K562 (cell line): Measurements from ENCODE around the gene SIGLEC6. TPM values are rescaled to one million over a fixed set of nuclear protein-coding genes. Genes with fewer than 3 reads are reported as not detected.
"Not testable (repeated sequence)": the region's sequence is repeated elsewhere in the genome, so short reads cannot be mapped to it uniquely, and the experiment has no call there.

Experiments used
- ATAC-seq: fragments of 200-7000 bp; cut with Tn5 transposase; 3 replicates; pipeline ENCODE4 v1.9.1; 2020; ENCODE audit warnings: moderate library complexity
- BruUV-seq: library from RNA; stranded (reverse); fragments of 400-500 nt; replicated peaks from 2 replicates; lab custom pipeline; 2021; lab: Mats Ljungman, UMichigan
- CTCF ChIA-PET: fragments of 300-600 bp; formaldehyde crosslinking; extraction: SDS; loops from one replicate; lab custom pipeline; 2021; ENCODE audit warnings: low intra/inter-chr PET ratio; lab: Yijun Ruan, JAX
- POLR2A ChIA-PET: fragments of 300-600, 350-650 bp; sonication (Branson Sonifier 250); formaldehyde crosslinking; extraction: SDS; loops from one replicate; lab custom pipeline; 2021; ENCODE audit warnings: antibody characterized with exemption, inconsistent platforms; lab: Yijun Ruan, JAX
- DNase-seq, 4 experiments: peaks; one replicate each; pipeline versions ENCODE4 v3.0.0 to v3.0.0-alpha.2; 2011 to 2018; ENCODE audit warnings: low spot score in 3 of 4, mixed read lengths in 3 of 4; ENCODE audit errors: extremely low read depth in 1 of 4
- FAIRE-seq: peaks from 2 replicates; lab custom pipeline; 2011; peaks lifted over from hg19 to GRCh38; lab: Jason Lieb, UNC
- H2AFZ ChIP-seq: 2 replicates; pipeline ENCODE4 v1.6.0; 2011; ENCODE audit warnings: low read depth, low read length, control low read depth, inconsistent platforms
- H3K27ac ChIP-seq: fragments of 200-600 bp; 3 replicates; pipeline ENCODE4 v1.8.0; 2011; ENCODE audit warnings: low read depth, mild to moderate bottlenecking, control low read depth, inconsistent platforms, low read length, moderate library complexity, mixed read lengths; ENCODE audit errors: extremely low read depth
- H3K27me3 ChIP-seq, 2 experiments: fragments of 300-600 bp in 1 of 2; 2 replicates in 1 of 2; 3 replicates in 1 of 2; pipeline versions ENCODE4 v1.6.0 to v1.8.0; 2011; ENCODE audit warnings: inconsistent platforms in 2 of 2, low read length in 2 of 2, mild to moderate bottlenecking in 1 of 2, mixed read lengths in 1 of 2, moderate library complexity in 1 of 2; ENCODE audit not compliant: control insufficient read depth in 2 of 2, insufficient read depth in 2 of 2
- H3K36me3 ChIP-seq: fragments of 300-600 bp; 3 replicates; pipeline ENCODE4 v1.8.0; 2011; ENCODE audit warnings: mild to moderate bottlenecking, low read length, inconsistent platforms; ENCODE audit not compliant: control insufficient read depth, insufficient read depth
- H3K4me1 ChIP-seq, 2 experiments: fragments of 200-600 bp in 1 of 2; replicated peaks in 1 of 2; 2 replicates in 1 of 2; 3 replicates in 1 of 2; pipeline versions ENCODE4 v1.5.1 to v1.8.0; 2011; ENCODE audit warnings: inconsistent platforms in 2 of 2, low read length in 2 of 2, mild to moderate bottlenecking in 1 of 2, mixed read lengths in 1 of 2, moderate library complexity in 1 of 2; ENCODE audit not compliant: control insufficient read depth in 2 of 2, insufficient read depth in 2 of 2
- H3K4me2 ChIP-seq: 2 replicates; pipeline ENCODE4 v1.6.1; 2011; ENCODE audit warnings: low read length, control low read depth, inconsistent platforms, mixed read lengths; ENCODE audit not compliant: insufficient read depth
- H3K4me3 ChIP-seq: fragments of 200-600 bp; sonication (generic), shearing (Covaris generic); 2 replicates; pipeline ENCODE4 v1.5.1; 2016; ENCODE audit warnings: control low read depth, inconsistent platforms
- H3K79me2 ChIP-seq: fragments of 200-600 bp; 3 replicates; pipeline ENCODE4 v1.8.0; 2011; ENCODE audit warnings: low read length, inconsistent platforms; ENCODE audit not compliant: control insufficient read depth, insufficient read depth
- H3K9ac ChIP-seq, 2 experiments: 2 replicates each; pipeline versions ENCODE4 v1.6.0 to v1.6.1; 2011; ENCODE audit warnings: low read depth in 2 of 2, low read length in 2 of 2, control low read depth in 1 of 2, inconsistent platforms in 1 of 2, mild to moderate bottlenecking in 1 of 2, mixed read lengths in 1 of 2; ENCODE audit not compliant: insufficient read depth in 1 of 2
- H3K9me1 ChIP-seq: one replicate; pipeline ENCODE4 v1.6.0; 2011; ENCODE audit warnings: inconsistent platforms, mild to moderate bottlenecking, low read length, moderate library complexity; ENCODE audit not compliant: control insufficient read depth, insufficient read depth
- H3K9me3 ChIP-seq: replicated peaks from 2 replicates; pipeline ENCODE4 v1.5.1; 2011; ENCODE audit warnings: low read depth, low read length, inconsistent platforms; ENCODE audit not compliant: control insufficient read depth, insufficient read depth
- H4K20me1 ChIP-seq: replicated peaks from 2 replicates; pipeline ENCODE4 v1.6.1; 2011; ENCODE audit warnings: low read length, inconsistent platforms, mixed read lengths; ENCODE audit not compliant: control insufficient read depth, insufficient read depth
- C11orf30 ChIP-seq: fragments of 450-650 bp; IDR thresholded peaks from 2 replicates; pipeline ENCODE4 v1.6.1; 2016; ENCODE audit warnings: low read depth, mild to moderate bottlenecking
- CBFA2T2 ChIP-seq: fragments of 450-650 bp; conservative IDR thresholded peaks from 2 replicates; pipeline ENCODE4 v1.6.1; 2017; ENCODE audit warnings: mild to moderate bottlenecking
- CBX5 ChIP-seq: IDR thresholded peaks from 2 replicates; pipeline ENCODE4 v1.6.1; 2014; ENCODE audit warnings: low read depth, borderline replicate concordance
- CSDE1 ChIP-seq, 2 experiments: fragments of 450-650 bp; IDR thresholded peaks; 2 replicates each; pipeline ENCODE4 v1.6.1; 2016; ENCODE audit warnings: mild to moderate bottlenecking in 1 of 2
- GABPB1 ChIP-seq: sonication (generic); formaldehyde crosslinking; IDR thresholded peaks from 2 replicates; pipeline ENCODE4 v1.8.0; 2022; ENCODE audit warnings: mild to moderate bottlenecking, missing genetic modification reagents
- MEIS2 ChIP-seq: fragments of 450-650 bp; IDR thresholded peaks from 2 replicates; pipeline ENCODE4 v1.6.1; 2014; ENCODE audit warnings: mild to moderate bottlenecking; ENCODE audit not compliant: partially characterized antibody
- RAD51 ChIP-seq: fragments of 450-650 bp; IDR thresholded peaks from 2 replicates; pipeline ENCODE4 v1.7.1; 2016; ENCODE audit warnings: low read depth, mild to moderate bottlenecking, borderline replicate concordance
- SAP30 ChIP-seq: fragments of 200-600 bp; sonication (generic); IDR thresholded peaks from 2 replicates; pipeline ENCODE4 v1.6.1; 2012; ENCODE audit warnings: borderline replicate concordance, low read depth, mild to moderate bottlenecking, moderate library complexity, low read length, control low read depth, inconsistent platforms; ENCODE audit not compliant: insufficient read depth, poor library complexity, severe bottlenecking
- SRSF7 ChIP-seq: fragments of 200-400 bp; formaldehyde crosslinking; optimal IDR thresholded peaks from 2 replicates; pipeline ENCODE3; 2017; ENCODE audit warnings: mild to moderate bottlenecking, low read depth, low read length
- ZNF133 ChIP-seq: fragments of 250-450 bp; sonication (Bioruptor Pico); IDR thresholded peaks from 2 replicates; pipeline ENCODE4 v1.4.0; 2020; ENCODE audit warnings: mild to moderate bottlenecking
- ZNF224 ChIP-seq: sonication (generic); formaldehyde crosslinking; IDR thresholded peaks from 2 replicates; pipeline ENCODE4 v1.8.0; 2022; ENCODE audit warnings: mild to moderate bottlenecking, missing genetic modification reagents
- ZNF780A ChIP-seq: fragments of 250-450 bp; sonication (Bioruptor Pico); IDR thresholded peaks from 2 replicates; pipeline ENCODE4 v1.5.0; 2021; ENCODE audit warnings: mild to moderate bottlenecking
- ZNF785 ChIP-seq: fragments of 250-450 bp; sonication (Bioruptor Pico); IDR thresholded peaks from 2 replicates; pipeline ENCODE4 v1.4.0; 2020; ENCODE audit warnings: mild to moderate bottlenecking
- WGBS: fragments of 100-300 bp; shearing (Covaris generic); methylation state at CpG from one replicate; pipeline ENCODE4 v1.1.6; 2016; ENCODE audit warnings: low coverage, mixed read lengths; ENCODE audit not compliant: insufficient coverage; ENCODE audit errors: missing lambda C conversion rate; 5-methylcytosine and 5-hydroxymethylcytosine counted together
- in situ Hi-C: fragments of 300-500 bp; cut with MboI; formaldehyde crosslinking; loops from 4 replicates; pipeline ENCODE4 v1.15.0; 2018; ENCODE audit warnings: inconsistent platforms, mixed read lengths
- intact Hi-C: fragments of 100-400 bp; cut with micrococcal nuclease; formaldehyde crosslinking; loops from 2 replicates; pipeline ENCODE4 v1.14.2; 2022
- polyA plus RNA-seq, 8 experiments: library from polyadenylated mRNA; depleted of rRNA in 4 of 8; stranded (reverse) in 5 of 8; unstranded in 3 of 8; fragments of >200 nt; fragmentation: Nextera tagmentation in 2 of 8; fragmentation: Illumina TruSeq in 1 of 8; extraction: Ambion mirVana in 2 of 8; extraction: Trizol in 1 of 8; gene quantifications; 2 replicates each; pipeline versions ENCODE4 v1.2.1 to v1.2.3, GENCODE V29; 2011 to 2014; ENCODE audit warnings: inconsistent platforms in 1 of 8, missing spikeins in 1 of 8
- total RNA-seq, 7 experiments: library from RNA; depleted of rRNA in 6 of 7; stranded (reverse); fragments of >200 nt in 6 of 7; fragmentation: Illumina TruSeq in 2 of 7; extraction: Trizol in 2 of 7; gene quantifications; 2 replicates each; pipeline versions ENCODE4 v1.2.1 to v1.2.3, GENCODE V29; 2011 to 2021; ENCODE audit warnings: low replicate concordance in 1 of 7
- TF ChIP-seq, protein P1 (sequence below): IDR thresholded peaks from 3 replicates; pipeline ENCODE4 v1.6.1; 2011; ENCODE audit warnings: borderline replicate concordance, mild to moderate bottlenecking, moderate library complexity; ENCODE audit not compliant: insufficient read length; ENCODE audit errors: extremely low read depth
- TF ChIP-seq, protein P2 (sequence below): fragments of 250-450 bp; sonication (Bioruptor Pico); IDR thresholded peaks from 2 replicates; pipeline ENCODE4 v1.5.0; 2022; ENCODE audit warnings: mild to moderate bottlenecking
- TF ChIP-seq, protein P3 (sequence below), 2 experiments: fragments of 450-650 bp in 1 of 2; sonication (generic) in 1 of 2; formaldehyde crosslinking; conservative IDR thresholded peaks; 2 replicates each; pipeline versions ENCODE4 v1.4.0 to v1.8.1; 2020 to 2022; ENCODE audit warnings: mild to moderate bottlenecking in 1 of 2, missing genetic modification reagents in 1 of 2

The SIGLEC6 gene
- total and polyA plus RNA-seq, 9 of the 15 experiments (the other 6 are each of a cell fraction or from before 2014, with no cell fraction given), result 0.03 to 17.5 (median 0.71) TPM

DNA sequence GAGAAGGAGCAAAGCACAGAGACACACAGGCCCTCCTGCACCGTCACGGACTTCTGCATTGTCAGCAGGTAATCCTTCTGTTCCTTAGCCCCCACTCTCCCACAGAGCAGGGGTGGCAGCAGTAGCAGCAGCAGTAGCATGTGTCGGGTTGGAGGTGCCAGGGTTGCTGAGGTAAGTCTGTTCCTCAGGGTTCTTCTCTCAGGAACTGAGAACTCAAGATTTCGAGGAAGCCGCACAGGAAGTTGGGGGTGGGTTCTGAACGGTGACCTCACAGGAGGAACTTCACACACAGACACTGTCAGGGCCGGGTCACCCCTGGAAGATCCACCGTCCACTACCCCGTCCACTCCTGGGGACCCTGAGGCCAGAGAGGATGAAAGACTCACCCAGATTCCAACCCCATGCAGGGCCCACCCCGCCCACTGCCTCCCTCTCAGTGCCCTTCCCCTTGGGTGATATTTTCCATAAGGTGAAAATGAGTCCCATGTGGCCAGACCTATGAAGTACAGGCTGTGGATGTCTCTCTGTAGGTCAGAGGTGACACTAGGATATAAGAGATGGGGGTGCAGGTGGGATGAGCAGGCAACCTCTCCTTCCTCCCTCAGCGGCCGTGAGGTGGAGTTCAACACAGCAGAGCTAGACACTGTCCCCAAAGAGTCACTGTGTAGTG, 29.7 kb downstream of the SIGLEC6 start, which contains the start of gene SIGLEC12 (continued):
- TF ChIP-seq, protein P1, sequence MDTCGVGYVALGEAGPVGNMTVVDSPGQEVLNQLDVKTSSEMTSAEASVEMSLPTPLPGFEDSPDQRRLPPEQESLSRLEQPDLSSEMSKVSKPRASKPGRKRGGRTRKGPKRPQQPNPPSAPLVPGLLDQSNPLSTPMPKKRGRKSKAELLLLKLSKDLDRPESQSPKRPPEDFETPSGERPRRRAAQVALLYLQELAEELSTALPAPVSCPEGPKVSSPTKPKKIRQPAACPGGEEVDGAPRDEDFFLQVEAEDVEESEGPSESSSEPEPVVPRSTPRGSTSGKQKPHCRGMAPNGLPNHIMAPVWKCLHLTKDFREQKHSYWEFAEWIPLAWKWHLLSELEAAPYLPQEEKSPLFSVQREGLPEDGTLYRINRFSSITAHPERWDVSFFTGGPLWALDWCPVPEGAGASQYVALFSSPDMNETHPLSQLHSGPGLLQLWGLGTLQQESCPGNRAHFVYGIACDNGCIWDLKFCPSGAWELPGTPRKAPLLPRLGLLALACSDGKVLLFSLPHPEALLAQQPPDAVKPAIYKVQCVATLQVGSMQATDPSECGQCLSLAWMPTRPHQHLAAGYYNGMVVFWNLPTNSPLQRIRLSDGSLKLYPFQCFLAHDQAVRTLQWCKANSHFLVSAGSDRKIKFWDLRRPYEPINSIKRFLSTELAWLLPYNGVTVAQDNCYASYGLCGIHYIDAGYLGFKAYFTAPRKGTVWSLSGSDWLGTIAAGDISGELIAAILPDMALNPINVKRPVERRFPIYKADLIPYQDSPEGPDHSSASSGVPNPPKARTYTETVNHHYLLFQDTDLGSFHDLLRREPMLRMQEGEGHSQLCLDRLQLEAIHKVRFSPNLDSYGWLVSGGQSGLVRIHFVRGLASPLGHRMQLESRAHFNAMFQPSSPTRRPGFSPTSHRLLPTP, result no peak
- TF ChIP-seq MEIS2 (no peak), RAD51 (no peak), CBFA2T2 (no peak), SRSF7 (no peak), CSDE1 (IDR thresholded peaks at IDR 0.05) (no peak), ZNF224 (CRISPR knock-in tag) (no peak), ZNF133 (CRISPR knock-in tag) (no peak), CBX5 (no peak), GABPB1 (CRISPR knock-in tag) (no peak), ZNF780A (no peak), ZNF785 (no peak), C11orf30 (peak; percentile 54; the same call in 1 of the 2 replicates), SAP30 (no peak)
- TF ChIP-seq, protein P2, sequence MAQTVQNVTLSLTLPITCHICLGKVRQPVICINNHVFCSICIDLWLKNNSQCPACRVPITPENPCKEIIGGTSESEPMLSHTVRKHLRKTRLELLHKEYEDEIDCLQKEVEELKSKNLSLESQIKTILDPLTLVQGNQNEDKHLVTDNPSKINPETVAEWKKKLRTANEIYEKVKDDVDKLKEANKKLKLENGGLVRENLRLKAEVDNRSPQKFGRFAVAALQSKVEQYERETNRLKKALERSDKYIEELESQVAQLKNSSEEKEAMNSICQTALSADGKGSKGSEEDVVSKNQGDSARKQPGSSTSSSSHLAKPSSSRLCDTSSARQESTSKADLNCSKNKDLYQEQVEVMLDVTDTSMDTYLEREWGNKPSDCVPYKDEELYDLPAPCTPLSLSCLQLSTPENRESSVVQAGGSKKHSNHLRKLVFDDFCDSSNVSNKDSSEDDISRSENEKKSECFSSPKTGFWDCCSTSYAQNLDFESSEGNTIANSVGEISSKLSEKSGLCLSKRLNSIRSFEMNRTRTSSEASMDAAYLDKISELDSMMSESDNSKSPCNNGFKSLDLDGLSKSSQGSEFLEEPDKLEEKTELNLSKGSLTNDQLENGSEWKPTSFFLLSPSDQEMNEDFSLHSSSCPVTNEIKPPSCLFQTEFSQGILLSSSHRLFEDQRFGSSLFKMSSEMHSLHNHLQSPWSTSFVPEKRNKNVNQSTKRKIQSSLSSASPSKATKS, result no peak
- TF ChIP-seq, protein P3, sequence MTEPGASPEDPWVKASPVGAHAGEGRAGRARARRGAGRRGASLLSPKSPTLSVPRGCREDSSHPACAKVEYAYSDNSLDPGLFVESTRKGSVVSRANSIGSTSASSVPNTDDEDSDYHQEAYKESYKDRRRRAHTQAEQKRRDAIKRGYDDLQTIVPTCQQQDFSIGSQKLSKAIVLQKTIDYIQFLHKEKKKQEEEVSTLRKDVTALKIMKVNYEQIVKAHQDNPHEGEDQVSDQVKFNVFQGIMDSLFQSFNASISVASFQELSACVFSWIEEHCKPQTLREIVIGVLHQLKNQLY (CRISPR knock-in tag; conservative IDR thresholded peaks at IDR 0.05), result no peak
- TF ChIP-seq, all 486 proteins: peak for 7

DNA sequence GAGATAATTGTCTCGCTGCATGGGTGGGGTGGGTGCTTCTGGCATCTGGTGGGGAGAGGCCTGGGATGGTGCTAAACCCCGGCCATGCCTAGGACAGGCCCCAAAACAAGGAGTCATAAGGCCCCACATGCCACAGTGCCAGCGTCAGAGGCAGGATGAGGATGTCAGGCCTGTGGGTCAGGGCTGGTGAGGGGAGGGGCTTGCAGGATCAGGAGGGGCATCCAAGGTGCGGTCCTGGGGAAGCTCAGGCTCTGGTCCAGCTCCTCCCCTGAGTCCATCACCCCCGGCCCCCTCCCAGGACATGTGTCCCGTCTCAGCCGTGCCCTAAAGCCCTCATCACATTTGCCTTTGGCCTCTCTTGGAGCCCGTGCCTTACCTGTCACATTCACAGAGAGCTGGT, 30.5 kb downstream of the SIGLEC6 start:
- H3K9me1 ChIP-seq, intact Hi-C loops, BruUV-seq, H3K9ac ChIP-seq, in situ Hi-C loops, DNase-seq, H4K20me1 ChIP-seq, CTCF ChIA-PET, H3K27ac ChIP-seq, H3K27me3 ChIP-seq, H3K36me3 ChIP-seq, FAIRE-seq, H3K4me3 ChIP-seq, H2AFZ ChIP-seq, H3K79me2 ChIP-seq, H3K9me3 ChIP-seq, ATAC-seq, POLR2A ChIA-PET, H3K4me2 ChIP-seq: not testable (repeated sequence)
- WGBS, result 36% methylated on average over 2 of the region's 8 CpGs
- peaks cover 16 to 25% of the 10 kb centered on the region in 2 experiments for H3K4me1 ChIP-seq
